ENCODE data around the gene RREB1. TPM values are rescaled to one million over a fixed set of nuclear protein-coding genes. Genes with fewer than 3 reads are reported as not detected.

RREB1 gene
- total and polyA plus RNA-seq, 2 donors (not counting 3 experiments of a cell fraction or from before 2014, with no cell fraction given): 3.7 to 33.0 TPM

DNA sequence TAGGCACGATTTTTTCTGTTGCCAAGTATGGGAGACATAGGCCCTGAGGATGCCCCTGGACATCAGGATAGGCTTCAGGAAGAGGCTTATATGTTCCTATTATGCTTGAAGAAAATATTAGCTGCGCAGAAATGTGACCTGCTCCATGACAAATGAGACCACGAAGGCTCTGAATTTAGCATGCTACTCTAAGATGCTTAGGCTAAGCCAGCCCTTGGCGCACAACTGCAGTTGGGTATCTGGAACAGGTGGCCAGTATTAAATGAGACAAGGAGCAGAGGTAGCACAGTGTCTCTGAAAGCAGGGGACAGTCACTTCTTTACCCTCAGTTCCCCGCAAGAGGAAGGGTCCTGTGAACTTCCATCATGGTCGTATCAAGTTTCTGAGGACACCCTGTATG lies 90.0 kb downstream of the RREB1 start:
- no peaks in the 10 kb centered on the region for H3K9me3 ChIP-seq (replicated peaks; ENCODE audit: control insufficient read depth, insufficient read depth, low read length)
- no peak overlapping the region for H3K9ac ChIP-seq (replicated peaks; ENCODE audit: extremely low read depth, insufficient read depth, low read length)
- H3K4me2 ChIP-seq (ENCODE audit: insufficient read depth, low read length): no peak overlapping the region
- H3K36me3 ChIP-seq (ENCODE audit: control insufficient read depth in 2 of 2, extremely low read depth in 1 of 2, insufficient read depth in 2 of 2, low read length in 2 of 2): peaks cover 6 to 15% of the 10 kb centered on the region in 2 experiments
- no peak overlapping the region for H3K27ac ChIP-seq (ENCODE audit: insufficient read depth, low read depth, low read length)
- intact Hi-C loops (cut with micrococcal nuclease) (loop anchor here (2.0 kb wide), 1 partner anchor 19 kb away; no protein-coding TSS in a partner anchor), dilution Hi-C loops (cut with MboI; ENCODE audit: extremely low pct_ligation_motif_present, low sequenced_read_pairs) (no loop called here)
- no peak overlapping the region for H2AFZ ChIP-seq (ENCODE audit: low read depth, low read length)
- ChIA-PET POLR2A (no interaction called here), CTCF (no interaction called here)
- no peaks in the 10 kb centered on the region for H3K4me1 ChIP-seq (ENCODE audit: control insufficient read depth, extremely low read depth, insufficient read depth, low read length)
- DNase-seq (ENCODE audit: low read depth, low spot score) (no peak), FAIRE-seq (no peak)
- no peaks in the 10 kb centered on the region for H3K27me3 ChIP-seq (ENCODE audit: control insufficient read depth in 2 of 2, insufficient read depth in 2 of 2, low read length in 2 of 2)
- no TSS peak for BruUV-seq (replicated peaks)
- no peaks in the 10 kb centered on the region for H3K9me1 ChIP-seq (replicated peaks; ENCODE audit: control insufficient read depth, extremely low read depth, insufficient read depth, low read length)
- H3K79me2 ChIP-seq (ENCODE audit: control insufficient read depth, insufficient read depth, low read length): no peaks in the 10 kb centered on the region
- H3K4me3 ChIP-seq (replicated peaks in 1 of 3; ENCODE audit: insufficient read depth in 1 of 3, low read depth in 1 of 3, low read length in 3 of 3): no peak overlapping the region
- no peaks in the 10 kb centered on the region for H4K20me1 ChIP-seq (replicated peaks; ENCODE audit: control insufficient read depth, extremely low read depth, insufficient read depth, low read length)
- no peak for TF ChIP-seq FOS (IDR thresholded peaks at IDR 0.05; ENCODE audit: borderline replicate concordance, insufficient read depth, low read length)
- TF ChIP-seq JUN (IDR thresholded peaks at IDR 0.05; ENCODE audit: borderline replicate concordance, insufficient read depth, insufficient read length, low read depth): no peak
- TF ChIP-seq, protein P1, sequence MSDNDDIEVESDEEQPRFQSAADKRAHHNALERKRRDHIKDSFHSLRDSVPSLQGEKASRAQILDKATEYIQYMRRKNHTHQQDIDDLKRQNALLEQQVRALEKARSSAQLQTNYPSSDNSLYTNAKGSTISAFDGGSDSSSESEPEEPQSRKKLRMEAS (IDR thresholded peaks at IDR 0.05; ENCODE audit: insufficient read depth, insufficient read length): no peak
- TF ChIP-seq EZH2 (IDR thresholded peaks at IDR 0.05; ENCODE audit: borderline replicate concordance, low read depth, low read length, severe bottlenecking): no peak

DNA sequence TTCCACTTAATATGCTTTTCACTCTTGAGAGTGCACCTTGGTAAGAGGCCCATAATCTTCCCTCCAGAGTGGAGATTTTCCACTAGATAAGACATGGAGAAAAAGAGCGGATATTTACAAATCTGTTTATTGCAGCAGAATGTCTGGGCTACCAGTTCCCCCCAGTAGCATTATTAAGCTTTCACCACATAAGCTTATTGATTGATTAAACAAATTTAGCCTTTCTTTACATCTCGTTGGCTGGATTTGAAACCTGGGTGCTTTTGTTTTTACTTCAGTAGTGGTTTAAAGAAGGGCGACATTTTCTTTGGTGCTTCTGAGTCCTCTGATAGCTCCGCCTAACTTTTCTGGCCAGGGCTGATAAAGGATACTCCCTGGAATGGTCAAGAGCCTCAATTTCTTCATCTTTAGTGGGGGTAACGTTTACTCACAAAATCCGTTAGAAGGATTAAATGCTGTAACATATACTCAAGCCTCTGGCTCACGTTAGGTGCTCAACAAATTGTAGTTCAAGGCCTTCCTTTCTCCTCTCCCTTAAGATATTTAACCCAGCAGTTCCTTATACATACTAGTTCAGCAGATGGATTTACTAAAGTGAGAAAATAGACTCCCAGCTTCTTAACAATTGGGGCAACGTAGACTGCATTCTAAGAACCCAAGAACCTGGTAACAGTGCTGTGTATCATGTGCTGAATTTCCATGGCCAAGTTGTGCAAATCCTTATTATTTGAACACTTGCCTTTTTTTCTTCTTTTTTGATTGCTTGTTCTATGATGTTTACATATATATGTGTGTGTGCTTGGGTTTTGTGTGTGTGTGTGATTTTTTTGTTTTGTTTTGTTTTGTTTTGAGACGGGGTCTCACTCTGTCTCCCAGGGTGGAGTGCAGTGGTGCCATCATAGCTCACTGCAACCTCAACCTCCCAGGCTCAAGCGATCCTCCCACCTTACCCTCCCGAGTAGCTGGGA lies 91.4 kb downstream of the RREB1 start:
- H3K4me2 ChIP-seq (ENCODE audit: insufficient read depth, low read length): no peak overlapping the region
- no peak for FAIRE-seq
- H2AFZ ChIP-seq (ENCODE audit: low read depth, low read length): no peak overlapping the region
- no TSS peak for BruUV-seq (replicated peaks)
- H3K9me3 ChIP-seq (replicated peaks; ENCODE audit: control insufficient read depth, insufficient read depth, low read length): no peaks in the 10 kb centered on the region
- H3K79me2 ChIP-seq (ENCODE audit: control insufficient read depth, insufficient read depth, low read length): no peaks in the 10 kb centered on the region
- dilution Hi-C loops (cut with MboI; ENCODE audit: extremely low pct_ligation_motif_present, low sequenced_read_pairs) (no loop called here), intact Hi-C loops (cut with micrococcal nuclease) (loop anchor here (2.0 kb wide), 1 partner anchor 20 kb away; no protein-coding TSS in a partner anchor)
- H3K27ac ChIP-seq (ENCODE audit: insufficient read depth, low read depth, low read length): no peak overlapping the region
- DNase-seq (ENCODE audit: low read depth, low spot score): no peak
- no peak overlapping the region for H3K4me3 ChIP-seq (replicated peaks in 1 of 3; ENCODE audit: insufficient read depth in 1 of 3, low read depth in 1 of 3, low read length in 3 of 3)
- no peaks in the 10 kb centered on the region for H3K4me1 ChIP-seq (ENCODE audit: control insufficient read depth, extremely low read depth, insufficient read depth, low read length)
- H3K27me3 ChIP-seq (ENCODE audit: control insufficient read depth in 2 of 2, insufficient read depth in 2 of 2, low read length in 2 of 2): no peaks in the 10 kb centered on the region
- ChIA-PET POLR2A (no interaction called here), CTCF (no interaction called here)
- peaks cover 4 to 21% of the 10 kb centered on the region in 2 experiments for H3K36me3 ChIP-seq (ENCODE audit: control insufficient read depth in 2 of 2, extremely low read depth in 1 of 2, insufficient read depth in 2 of 2, low read length in 2 of 2)
- H3K9me1 ChIP-seq (replicated peaks; ENCODE audit: control insufficient read depth, extremely low read depth, insufficient read depth, low read length): no peaks in the 10 kb centered on the region
- H3K9ac ChIP-seq (replicated peaks; ENCODE audit: extremely low read depth, insufficient read depth, low read length): no peak overlapping the region
- no peak for TF ChIP-seq POLR2A (IDR thresholded peaks at IDR 0.05; ENCODE audit: low read depth, low read length)
- no peak for TF ChIP-seq JUN (IDR thresholded peaks at IDR 0.05; ENCODE audit: borderline replicate concordance, insufficient read depth, insufficient read length, low read depth)
- TF ChIP-seq FOS (IDR thresholded peaks at IDR 0.05; ENCODE audit: borderline replicate concordance, insufficient read depth, low read length): no peak
- TF ChIP-seq MYC (IDR thresholded peaks at IDR 0.05; ENCODE audit: low read depth, low read length): no peak
- TF ChIP-seq, protein P1 (IDR thresholded peaks at IDR 0.05; ENCODE audit: insufficient read depth, insufficient read length): no peak
- no peak for TF ChIP-seq EZH2 (IDR thresholded peaks at IDR 0.05; ENCODE audit: borderline replicate concordance, low read depth, low read length, severe bottlenecking)
- TF ChIP-seq, protein P2, sequence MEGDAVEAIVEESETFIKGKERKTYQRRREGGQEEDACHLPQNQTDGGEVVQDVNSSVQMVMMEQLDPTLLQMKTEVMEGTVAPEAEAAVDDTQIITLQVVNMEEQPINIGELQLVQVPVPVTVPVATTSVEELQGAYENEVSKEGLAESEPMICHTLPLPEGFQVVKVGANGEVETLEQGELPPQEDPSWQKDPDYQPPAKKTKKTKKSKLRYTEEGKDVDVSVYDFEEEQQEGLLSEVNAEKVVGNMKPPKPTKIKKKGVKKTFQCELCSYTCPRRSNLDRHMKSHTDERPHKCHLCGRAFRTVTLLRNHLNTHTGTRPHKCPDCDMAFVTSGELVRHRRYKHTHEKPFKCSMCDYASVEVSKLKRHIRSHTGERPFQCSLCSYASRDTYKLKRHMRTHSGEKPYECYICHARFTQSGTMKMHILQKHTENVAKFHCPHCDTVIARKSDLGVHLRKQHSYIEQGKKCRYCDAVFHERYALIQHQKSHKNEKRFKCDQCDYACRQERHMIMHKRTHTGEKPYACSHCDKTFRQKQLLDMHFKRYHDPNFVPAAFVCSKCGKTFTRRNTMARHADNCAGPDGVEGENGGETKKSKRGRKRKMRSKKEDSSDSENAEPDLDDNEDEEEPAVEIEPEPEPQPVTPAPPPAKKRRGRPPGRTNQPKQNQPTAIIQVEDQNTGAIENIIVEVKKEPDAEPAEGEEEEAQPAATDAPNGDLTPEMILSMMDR (IDR thresholded peaks at IDR 0.05; ENCODE audit: extremely low read depth in 1 of 2, insufficient read depth in 1 of 2, low read depth in 1 of 2, low read length in 2 of 2): no peak
- no peak for TF ChIP-seq POLR2AphosphoS5 (IDR thresholded peaks at IDR 0.05; ENCODE audit: insufficient read depth, low read depth, low read length)
- TF ChIP-seq GATA2 (IDR thresholded peaks at IDR 0.05; ENCODE audit: insufficient read depth, insufficient read length, low read depth, low read length): no peak
- H4K20me1 ChIP-seq (replicated peaks; ENCODE audit: control insufficient read depth, extremely low read depth, insufficient read depth, low read length): no peaks in the 10 kb centered on the region

Measured in endothelial cell of umbilical vein (primary cell).